Mucosa of gallbladder (tissue), 1 donor: ENCODE data around the gene SH3D19. TPM values are rescaled to one million over a fixed set of nuclear protein-coding genes. Genes with fewer than 3 reads are reported as not detected.

Experiments
- DNase-seq: peaks from one replicate; pipeline ENCODE4 v3.0.0-alpha.2; 2020; ENCODE audit warnings: low spot score
- total RNA-seq: library from RNA; stranded (reverse); gene quantifications from one replicate; pipeline ENCODE4 v1.2.1, GENCODE V29; 2021
- donor health status: DM: no; HTN: no; CAD: no.

The SH3D19 gene
- total RNA-seq, 1 donor from 2014 or later: 136 TPM

GRCh38 chr4:151233600-151233999 is 91.8 kb downstream of the SH3D19 start:
- no peak for DNase-seq

GRCh38 chr4:151231915-151232595 is 93.3 kb downstream of the SH3D19 start:
- DNase-seq: no peak

DNA sequence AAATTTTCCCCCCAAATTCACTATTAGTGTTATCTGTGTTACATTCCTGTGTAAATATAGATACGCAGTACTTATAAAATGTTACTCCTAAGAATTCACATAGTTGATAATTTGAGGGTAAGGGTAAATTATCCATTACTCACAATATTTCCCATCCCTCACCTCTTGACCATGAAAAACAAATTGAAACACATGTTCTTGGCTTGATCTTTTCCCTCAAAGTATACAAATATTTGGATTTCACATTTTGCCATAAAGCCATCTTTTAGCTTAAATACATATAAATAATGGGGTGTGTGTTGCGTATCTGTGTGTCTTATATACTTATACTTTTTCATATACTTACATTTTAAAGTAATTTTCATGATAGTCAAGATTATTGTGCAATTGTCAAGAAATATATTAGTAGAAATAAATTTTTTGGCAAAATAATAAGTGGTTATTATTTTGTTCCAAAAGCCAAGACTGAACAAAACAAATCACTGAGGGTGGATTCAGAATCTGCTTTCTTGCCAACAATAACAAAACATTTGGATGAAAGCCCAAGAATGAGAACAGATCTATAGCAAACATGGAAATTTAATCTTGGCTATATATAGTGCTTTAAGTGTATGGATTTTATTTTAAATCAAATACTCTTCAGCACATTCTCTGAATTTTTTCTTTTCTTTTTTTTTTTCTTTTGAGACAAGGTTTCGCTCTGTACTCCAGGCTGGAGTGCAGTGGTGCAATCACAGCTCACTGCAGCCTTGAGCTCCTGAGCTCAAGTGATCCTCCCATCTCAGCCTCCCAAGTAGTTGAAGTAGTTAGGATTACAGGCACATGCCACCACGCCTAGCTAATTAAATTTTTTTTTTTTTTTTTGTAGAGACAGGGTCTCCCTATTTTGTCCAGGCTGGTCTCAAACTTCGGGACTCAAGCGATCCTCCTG is 97.0 kb downstream of the SH3D19 start:
- no peak for DNase-seq

GRCh38 chr4:151227731-151228130 is 97.7 kb downstream of the SH3D19 start:
- DNase-seq: peak; percentile 41

DNA sequence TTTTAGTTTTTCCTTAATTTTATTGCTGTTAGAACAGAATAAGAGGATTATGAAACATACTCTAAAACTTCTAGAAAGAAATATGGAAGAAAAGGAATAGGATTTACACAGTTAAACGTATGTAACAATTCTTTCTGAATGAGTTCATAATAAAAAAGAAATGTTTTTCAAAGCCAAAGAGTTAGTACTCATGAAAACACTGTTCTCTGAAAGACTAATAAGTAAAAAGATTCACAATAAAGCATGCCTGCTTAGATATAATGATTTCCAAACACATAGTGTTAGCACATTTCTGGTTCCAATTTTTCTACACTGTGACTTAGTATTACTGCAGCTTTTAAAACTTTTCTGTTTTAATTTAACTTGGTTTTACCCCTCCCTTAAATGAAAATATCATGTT is 98.2 kb downstream of the SH3D19 start:
- DNase-seq: no peak

DNA sequence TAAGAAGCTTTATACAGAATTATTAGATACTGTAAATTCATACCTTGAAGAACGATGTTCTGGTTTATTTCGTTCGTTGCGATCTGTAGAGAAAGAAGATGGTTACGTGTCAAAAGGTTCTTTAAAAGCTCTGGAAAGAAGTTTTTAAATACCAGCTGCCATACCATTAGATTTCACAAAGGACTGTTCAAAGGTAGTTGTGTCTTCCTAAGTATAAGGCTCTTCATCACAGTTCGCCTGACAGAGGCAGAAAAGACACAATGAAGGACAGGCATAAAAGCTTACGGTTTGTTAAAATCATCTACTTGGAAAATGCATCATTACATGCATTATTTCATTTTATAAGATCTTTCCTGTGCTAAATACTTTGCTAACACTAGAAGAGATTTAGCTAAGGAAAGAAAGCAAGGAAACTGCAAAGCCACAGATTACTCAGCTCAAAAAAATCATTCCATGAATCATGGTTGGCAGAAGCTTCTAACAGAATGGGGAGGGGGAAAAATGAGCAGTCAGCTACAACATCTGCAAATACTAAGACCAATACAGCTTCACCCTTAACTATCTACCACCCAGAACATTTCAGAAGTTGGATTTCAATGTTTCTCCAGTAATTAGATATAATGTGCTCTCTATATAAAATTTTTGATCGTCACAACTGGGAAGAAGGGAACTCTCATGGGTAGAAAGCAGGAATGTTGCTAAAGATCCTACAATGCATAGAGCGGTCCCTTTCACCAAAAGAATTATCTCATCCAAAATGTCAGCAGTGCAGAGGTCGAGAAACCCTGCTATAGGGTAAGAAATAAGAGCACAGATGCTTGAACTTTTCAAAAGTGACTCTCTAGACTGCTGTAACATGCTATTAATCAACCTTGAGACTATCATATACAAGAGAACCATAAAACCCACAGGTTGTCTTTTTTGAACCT is 99.1 kb downstream of the SH3D19 start:
- no peak for DNase-seq

DNA sequence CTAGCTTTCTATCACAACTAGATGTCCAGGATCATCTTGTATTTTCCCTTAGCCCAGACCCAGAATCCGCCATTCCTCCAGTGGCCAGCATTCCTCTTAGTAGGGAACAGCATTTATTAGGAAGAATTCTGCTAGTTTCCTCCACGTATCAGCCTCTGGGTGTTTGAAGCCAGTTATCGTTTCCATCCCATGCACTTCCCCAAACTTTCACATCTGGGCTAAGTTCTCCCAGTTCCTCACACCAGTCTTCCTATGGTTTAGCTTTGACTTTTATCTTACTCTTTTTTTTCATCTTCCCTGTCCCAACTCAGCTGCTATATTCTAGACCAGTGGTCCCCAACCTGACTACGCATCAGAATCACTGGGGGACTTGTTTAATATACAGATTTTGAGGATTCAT is 101.9 kb downstream of the SH3D19 start:
- DNase-seq: no peak

DNA sequence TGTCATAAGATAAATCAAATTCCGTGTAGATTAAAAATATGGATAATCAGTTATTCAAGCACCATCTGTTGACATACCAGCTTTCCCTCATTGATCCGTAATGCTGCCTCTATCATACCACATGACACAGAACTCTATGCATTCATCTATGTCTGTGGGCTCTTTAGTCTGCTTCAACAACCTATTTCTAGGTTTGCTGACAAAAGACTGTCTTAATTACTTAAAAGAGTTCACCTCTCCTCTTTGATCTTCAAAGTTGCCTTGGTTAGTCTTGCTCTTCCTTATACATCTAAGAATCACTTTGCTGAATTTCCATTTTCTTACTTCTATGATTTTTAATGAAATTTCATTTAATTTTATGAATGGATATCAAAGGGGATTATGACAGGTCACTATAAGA is 105.5 kb downstream of the SH3D19 start:
- DNase-seq: no peak

DNA sequence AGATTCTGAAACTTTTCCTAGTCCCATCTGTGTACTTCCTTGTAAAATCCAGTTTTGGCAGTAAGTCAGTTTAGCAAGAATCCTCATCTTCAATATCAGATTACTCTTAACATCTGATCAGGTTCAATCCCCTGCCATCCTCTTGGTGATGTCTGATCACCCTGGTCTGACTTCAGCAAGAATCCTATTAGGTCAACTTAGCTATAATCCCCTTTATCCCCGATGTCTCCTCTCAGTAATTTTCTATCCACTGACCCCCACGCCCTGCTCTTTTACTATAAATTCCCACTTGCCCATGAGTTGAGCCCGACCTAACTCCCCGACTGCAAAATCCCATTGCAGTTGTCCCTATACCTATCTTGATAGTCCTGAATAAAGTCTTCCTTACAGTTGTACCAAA is 106.3 kb downstream of the SH3D19 start:
- DNase-seq: no peak

DNA sequence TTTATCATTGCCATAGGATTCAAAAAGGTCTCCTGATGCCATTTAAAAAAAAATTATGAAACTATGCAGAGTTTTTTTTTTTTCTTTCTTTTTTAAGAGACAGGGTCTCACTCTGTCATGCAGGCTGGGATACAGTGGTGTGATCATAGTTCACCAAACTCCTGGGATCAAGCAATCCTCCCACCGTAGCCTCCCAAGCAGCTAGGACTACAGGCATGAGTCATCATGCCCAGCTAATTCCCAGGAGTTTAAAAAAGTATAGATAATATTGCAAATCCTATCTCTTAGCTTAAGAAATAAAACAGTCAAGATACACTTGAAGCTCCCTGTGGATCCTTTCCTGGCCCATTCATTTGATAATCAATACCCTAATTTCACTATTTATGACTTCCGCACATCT is 107.1 kb downstream of the SH3D19 start:
- no peak for DNase-seq

DNA sequence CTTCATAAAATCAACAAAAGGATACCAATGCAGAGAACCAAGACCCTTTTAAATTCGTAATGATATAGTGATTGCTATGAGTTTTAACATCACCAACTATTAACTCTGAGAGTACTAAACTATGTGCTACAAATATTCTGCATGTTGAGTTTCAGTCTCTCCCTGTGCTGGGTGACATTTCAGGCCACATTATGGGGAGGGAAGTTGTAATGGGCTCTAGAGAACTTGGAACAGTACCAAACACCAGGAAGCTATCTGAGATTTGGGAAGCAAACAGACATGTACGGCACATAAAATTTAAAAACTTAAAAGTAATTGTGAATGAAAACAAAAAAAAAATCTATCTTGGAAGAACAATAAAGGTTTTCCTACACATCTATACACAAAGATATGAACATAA is 108.1 kb downstream of the SH3D19 start:
- DNase-seq: no peak

- DNase-seq: no peak
Measured at GRCh38 chr4:151215295-151215694, 110.1 kb downstream of the SH3D19 start.

GRCh38 chr4:151207868-151208267 is 117.5 kb downstream of the SH3D19 start:
- no peak for DNase-seq

- no peak for DNase-seq
Measured at GRCh38 chr4:151207186-151207585, 118.2 kb downstream of the SH3D19 start.

DNA sequence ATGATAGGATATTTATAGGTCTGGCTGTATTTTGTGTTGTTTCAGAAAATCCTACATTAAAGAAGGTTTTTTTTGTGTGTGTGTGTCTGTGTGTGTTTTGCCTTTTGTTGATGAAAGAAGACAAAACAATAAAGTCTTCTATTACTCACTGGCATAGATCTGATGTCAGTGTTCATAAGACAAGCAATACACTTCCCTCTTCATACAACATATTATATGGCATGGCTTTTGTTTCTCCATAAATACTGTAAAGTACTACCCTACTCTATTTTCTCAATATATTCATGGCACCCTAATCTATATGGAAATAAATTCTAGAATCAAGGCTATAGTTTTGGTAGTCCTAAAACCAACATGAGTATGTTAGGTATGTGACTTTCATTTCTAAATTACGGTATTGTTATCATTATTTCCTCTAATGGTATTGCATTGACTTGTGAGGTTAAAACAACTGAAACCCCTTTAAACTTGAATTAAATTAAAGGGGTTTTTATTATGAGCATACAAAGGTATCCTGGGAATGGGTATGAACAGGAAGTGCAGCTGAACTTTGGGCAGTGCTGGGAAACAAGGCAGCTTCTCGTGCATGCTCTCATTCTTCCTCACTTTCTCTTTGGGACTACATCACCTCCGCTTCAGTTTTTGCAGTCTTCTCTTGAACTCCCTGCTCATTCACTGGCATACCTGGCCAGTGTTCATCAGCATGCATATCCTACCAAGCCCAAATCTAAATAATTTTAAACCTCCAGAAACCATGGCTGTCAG is 119.0 kb downstream of the SH3D19 start:
- no peak for DNase-seq

DNA sequence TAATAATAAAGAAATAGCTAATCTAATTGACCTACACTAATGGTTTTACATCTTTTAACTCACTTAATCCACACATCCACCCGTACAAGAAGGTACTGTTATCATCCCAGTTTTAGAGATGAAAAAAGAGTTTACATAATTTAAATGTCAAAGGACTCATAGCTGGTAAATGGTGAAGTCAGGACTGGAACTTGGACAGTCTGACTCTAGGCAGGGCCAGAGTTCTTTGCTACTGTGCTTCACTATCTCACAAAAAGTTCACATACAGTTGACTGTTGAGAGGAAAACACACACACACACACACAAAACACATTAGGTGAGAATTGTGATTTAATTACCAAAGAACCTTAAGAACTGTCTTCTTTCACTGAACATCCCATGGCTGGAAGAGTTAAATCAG is 119.7 kb downstream of the SH3D19 start:
- no peak for DNase-seq

DNA sequence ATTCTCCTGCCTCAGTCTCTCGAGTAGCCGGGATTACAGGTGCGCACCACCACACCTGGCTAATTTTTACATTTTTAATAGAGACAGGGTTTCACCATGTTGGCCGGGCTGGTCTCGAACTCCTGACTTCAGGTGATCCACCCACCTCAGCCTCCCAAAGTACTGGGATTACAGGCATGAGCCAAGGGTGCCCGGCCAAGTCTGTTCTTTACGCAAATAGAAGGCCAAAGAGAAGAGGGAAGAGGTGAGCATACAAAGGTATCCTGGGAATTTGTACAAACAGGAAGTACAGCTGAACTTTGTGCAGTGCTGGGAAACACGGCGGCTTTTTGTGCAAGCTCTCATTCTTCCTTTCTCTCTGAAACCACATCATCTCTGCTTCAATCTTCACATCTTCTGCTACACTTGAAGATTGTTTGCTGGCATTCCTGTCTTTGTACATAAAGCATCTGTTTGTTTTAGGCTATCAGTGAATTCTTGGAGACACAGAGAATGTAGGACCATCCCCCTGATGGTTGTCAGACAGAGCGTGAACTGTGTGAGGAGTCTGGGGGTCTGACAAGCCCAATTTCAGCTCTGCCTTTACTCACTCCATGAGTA is 120.4 kb downstream of the SH3D19 start:
- no peak for DNase-seq

- no peak for DNase-seq
Measured at GRCh38 chr4:151202851-151203455, 122.5 kb downstream of the SH3D19 start.

DNA sequence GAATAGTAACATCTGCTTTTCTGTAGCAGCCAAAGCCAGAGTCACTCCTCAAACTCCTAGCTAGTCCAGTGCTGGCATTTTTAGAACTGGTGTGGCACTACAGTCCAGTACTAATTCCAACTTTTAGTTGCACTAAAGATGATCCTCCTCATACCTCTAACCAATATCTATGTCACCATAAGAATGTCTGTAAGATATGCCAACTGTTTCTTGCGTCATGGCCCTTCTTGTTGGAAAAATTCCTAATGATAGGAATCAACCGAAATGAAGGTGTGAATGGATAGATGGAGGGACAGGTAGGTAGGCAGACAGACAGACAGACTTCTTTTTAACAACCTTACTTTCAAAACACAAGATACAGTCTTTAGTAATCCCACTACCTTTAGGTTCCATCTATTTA is 123.0 kb downstream of the SH3D19 start:
- DNase-seq: no peak
